ENCODE measurements around the gene SOWAHC.

The SOWAHC gene

DNA sequence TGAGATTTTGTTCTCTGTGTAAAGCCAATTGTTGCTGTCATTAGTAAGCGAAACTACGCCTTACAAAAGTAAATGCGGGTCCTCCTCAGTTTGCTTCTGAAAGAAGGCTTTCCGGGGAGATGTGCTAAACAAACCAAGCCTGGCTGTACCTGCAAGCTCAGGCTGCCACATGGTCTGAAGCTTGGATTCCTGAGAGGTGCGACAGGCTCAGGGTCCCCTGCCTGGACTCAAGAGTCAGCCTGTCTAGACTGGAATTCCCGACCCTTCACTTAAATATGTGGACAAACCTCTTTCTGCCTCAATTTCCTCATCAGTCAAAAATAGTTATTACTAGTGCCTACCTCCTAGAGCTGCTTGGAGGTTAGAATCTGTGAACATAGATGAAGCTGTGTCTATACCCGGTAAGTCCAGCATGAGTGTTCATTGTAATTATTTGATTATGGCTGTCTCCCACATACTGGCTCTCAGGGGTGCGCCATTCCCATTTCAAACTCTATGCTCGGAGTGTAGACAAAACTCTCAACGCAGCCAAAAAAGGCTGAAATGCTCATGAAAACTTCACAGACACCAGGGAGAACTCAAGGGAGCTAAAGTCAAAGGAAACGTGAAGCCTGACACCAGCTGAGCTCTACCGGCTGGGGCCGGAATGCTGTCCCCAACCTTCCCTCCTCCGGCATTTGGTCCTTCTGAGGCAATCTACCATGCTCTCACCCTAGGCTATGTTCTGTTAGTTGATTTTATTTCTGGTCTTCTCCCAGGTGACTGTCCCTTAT lies 31.4 kb downstream of the SOWAHC start:
- DNase-seq (ENCODE audit: low read depth in 3 of 3): no peak

DNA sequence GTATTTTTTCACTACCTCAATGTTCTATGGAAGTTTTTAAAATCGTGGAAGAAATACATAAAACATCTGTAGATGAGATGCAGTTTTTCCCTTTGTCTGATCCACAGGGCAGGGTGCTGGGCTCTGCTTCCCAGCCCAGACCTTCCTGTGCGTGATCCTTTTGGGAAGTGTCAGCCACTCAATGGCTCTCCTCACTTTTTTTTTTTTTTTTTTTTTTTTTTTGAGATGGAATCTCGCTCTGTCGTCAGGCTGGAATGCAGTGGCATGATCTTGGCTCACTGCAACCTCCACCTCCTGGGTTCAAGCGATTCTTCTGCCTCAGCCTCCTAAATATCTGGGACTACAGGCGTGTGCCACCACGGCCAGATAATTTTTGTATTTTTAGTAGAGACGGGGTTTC lies 32.8 kb downstream of the SOWAHC start:
- DNase-seq (ENCODE audit: low read depth in 3 of 3): no peak

DNA sequence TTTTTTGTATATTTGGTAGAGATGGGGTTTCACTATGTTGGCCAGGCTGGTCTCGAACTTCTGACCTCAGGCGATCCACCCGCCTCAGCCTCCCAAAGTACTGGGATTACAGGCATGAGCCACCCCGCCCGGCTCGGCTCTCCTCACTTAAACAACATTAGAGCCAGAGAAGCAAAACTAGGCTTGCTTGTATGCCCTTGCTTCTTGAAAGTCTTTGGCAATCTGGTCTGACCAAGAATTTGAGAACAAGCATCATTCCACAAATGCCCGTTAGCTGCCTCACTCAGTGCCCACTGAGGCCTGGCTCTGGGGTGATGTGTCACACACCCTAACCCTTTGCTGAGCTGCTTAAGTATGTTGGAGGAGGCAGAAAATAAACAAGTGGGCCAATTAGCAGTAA lies 33.5 kb downstream of the SOWAHC start:
- DNase-seq (ENCODE audit: low read depth in 3 of 3): no peak

DNA sequence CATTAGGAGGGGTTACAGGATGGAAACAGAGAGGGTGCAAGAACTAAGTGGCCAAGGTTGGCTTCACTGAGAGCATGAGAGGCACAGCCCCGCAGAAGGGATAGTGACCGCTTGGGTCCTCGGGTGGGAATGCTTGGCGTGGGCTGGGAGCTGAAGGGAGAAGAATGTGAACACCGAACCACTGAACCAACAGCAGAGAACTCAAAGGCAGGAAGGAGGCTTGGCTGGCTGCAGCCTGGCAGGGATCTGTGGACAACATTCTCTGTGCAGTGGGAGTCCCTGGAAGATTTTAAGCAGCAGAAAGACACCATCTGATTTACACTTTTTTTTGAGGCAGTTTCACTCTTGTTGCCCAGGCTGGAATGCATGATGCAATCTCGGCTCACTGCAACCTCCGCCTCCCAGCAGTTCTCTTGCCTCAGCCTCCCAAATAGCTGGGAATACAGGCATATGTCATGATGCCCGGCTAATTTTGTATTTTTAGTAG lies 33.9 kb downstream of the SOWAHC start:
- no peak for DNase-seq (ENCODE audit: low read depth in 3 of 3)

DNA sequence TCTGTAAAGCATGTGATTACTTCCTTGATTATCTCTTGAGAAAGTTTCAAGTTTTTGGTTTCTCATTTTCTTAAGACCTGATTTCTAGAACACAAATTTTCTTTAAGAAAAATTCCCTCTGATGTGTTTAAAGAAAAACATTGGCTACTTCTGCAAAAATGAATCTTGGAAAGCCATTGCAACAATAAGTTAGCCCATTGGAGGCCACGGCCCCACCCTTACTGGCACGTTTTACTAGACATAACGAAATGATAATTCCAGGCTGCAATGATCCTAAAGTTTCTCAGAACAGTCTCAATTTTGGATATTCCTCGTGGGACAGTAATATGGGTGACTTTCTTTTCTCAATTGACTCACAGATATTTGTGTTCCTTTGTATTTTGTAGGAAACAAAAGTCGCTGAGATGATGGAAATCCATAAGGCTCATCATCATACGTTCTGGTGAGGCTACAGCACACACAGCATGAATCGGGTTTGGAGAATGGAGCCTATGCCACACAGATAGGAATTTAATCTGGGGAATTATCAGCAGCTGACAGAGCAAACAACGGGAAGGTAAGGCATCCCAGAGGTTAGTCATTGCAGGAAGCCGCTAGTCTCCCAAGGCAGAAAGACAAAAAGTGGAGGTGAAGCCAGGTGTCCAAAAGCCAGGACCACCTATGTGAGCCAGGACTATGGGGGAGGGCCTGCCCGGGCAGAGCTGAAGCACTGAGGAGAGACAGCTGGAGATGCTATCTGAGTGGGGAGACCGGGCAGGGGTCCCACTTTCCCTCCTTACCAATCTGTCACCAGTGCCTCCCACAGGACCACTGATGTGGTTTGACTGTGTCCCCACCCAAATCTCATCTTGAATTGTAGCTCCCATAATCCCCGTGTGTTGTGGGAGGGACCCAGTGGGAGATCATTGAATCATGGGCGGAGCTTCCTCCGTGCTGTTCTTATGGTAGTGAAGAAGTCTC lies 35.9 kb downstream of the SOWAHC start:
- no peak for DNase-seq (ENCODE audit: low read depth in 3 of 3)

DNA sequence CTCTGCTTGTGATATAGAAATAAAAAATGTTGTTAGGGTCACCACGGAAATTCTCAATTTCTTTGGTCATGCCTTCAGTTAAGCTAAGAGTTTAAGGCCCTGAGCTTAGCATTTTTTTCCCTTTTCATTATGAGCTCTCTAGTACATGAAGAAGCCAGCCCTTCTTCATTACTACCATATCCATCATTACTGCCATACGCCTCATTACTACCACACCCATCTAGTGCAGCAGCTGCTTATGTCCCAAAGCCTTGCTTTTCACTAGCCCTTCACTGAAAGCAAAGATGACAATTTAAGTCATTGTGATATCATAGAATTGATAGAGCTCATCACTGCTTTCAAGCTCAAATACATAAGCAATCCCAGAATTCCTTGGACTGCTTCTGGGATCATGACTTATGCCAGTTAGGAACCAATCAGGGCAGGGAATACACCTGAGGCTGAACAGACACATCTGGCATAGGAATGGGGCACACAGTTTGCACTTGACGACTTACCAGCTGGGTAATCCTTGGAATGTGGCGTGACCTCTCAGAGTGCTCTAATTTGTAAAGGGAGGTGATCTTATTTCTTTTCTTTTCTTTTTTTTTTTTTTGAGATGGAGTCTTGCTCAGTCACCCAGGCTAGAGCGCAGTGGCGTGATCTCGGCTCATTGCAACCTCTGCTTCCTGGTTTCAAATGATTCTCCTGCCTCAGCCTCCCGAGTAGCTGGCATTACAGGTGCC lies 40.3 kb downstream of the SOWAHC start:
- DNase-seq (ENCODE audit: low read depth in 3 of 3): no peak

DNA sequence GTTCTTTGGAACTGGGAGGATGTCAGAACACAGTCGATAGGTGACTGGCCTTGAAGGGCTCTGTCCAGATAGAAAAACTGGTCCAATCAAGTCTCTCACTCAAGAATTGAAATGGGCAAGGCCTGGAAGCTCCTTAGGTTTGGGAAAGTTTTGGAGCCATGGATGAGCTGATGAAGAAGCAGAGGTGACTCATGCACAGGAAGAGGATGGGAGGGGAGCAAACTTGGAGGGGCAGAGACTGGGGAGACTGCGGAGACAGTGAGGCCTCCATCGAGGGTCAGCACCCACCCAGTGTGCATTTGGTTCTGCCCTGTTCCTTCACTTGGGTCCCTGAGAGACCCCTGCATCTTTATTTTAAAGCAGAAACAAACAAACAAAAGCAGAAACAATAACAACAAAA lies 41.1 kb downstream of the SOWAHC start:
- no peak for DNase-seq (ENCODE audit: low read depth in 3 of 3)

DNA sequence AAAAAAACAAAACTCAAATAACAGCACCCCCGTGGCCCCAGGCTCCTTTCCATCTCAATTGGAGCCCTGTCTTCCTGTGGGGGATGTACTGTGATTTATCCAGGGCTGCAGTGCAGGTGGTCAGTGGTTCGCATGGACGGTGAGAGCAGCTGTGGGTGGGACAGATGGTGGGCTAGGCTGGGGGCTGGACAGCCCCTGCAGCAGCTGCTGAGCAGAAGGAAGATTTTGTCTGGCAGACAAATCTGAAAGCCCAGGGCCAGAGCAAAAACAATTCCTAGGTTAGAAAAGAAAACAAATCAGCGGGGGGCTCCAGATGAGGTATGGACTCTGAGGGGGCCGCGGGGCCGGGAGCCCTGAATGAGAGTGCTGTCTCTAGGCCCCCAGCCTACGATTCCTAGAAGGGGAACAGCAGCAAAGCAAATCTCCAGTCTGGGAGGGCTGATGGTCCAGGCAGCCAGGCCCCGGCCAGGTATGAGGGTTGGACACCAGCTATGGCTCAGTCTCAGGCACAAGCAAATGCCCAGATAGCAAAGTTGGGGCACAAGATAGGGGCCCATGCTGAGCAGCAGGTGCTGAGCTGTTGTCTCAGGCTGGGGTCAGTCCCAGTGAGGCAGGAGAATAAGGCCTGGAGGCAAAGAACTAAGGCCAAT lies 45.4 kb downstream of the SOWAHC start:
- DNase-seq (ENCODE audit: low read depth in 3 of 3): no peak

DNA sequence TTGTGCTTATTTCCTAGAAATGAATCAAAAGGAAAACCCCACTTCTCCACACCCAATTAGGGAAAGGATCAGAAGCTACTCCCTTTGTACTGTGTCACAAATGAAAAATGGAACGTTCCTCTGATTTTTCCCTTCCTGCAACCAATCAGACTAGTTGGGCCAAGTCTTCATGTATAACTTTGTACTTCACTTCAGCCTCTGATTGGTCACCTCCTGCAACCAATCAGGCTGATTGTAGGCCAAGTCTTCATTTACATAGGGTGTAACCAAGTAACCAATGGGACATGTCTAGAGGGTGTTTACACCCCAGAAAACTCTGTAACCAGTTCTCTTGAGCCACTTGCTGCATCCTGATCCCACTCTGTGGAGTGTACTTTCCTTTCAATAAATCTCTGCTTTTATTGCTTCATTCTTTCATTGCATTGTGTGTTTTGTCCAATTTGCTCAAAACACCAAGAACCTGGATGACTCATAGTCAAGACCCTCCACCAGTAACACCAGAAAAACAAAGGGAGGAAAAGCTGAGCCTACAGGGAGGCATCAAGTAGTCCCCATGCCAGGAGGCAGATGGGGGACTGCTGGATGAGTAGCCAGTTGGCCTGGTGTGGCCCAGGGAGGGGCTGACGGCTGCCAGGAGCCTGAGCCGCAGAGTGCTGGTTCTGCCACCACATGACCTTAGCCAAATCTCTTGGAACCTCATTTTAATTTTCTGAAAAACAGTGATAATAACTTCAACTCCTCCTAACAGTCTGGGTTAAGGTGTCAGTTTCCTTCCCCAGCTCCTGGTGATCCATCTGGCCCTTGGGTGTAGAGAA lies 46.1 kb downstream of the SOWAHC start:
- DNase-seq (ENCODE audit: low read depth in 3 of 3): no peak

DNA sequence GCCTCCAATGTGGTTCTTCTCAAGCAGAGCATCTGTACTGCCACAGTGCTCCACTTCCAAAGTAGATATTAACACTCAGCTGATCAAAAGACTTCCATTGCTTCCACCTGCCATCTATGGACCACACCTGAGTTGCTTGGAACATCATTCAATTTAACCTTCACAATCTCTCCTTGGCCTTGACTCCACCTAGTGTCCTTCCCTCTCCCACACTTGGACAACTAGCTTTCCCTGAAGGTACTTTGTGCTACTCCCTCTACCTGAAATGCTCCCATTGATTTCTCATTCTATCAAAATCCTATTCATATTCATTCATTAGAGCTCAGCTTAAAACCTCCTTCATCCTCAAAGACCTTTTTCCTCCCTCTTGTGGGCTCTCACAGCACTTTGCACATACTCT lies 48.7 kb downstream of the SOWAHC start:
- no peak for DNase-seq (ENCODE audit: low read depth in 3 of 3)

DNA sequence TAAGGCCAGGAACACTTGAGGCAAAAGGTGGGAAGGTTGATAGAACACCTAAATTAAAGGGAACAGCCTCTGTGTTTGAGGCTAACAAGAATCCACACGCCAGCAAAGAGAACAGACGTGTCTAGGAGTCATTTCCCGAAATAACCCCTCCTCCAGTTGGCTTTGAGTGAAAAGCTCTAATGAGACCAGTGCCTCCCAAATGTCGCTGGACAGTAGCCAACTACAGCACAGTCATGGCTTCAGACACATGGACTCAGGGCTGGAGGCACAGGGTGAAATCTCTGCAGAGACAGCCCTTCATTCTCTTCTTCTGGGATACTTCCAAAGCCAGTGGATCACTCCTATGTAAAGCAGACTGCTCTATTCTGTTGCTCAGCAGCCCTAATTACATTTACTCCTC lies 49.6 kb downstream of the SOWAHC start:
- no peak for DNase-seq (ENCODE audit: low read depth in 3 of 3)

DNA sequence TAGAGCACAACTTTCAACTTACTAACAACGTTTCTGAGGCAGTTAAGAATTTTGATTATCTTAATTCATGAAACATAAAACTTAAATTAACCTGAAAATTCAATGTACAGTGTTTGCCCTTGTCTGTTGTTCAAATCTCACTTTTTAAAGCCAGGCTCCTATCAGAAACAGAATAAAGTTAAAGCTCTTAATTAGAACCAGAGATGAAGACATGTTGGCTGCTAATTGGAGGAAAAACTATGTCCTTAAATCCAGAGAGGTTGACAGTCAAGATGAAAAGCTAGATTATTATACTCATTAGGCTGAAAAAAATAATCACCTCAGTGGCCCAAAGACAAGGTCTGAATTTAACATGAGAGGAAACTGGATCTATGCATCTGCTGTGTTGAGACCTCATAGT lies 52.3 kb downstream of the SOWAHC start:
- DNase-seq (ENCODE audit: low read depth in 3 of 3): no peak

Measured in stimulated activated CD4-positive, alpha-beta T cell treated with anti-CD3 and anti-CD28 coated beads, TNF-alpha, amount 100 ng/mL, for 48 hours (primary cell).